Nephron progenitor cell (in vitro differentiated cells): Measurements from ENCODE around the gene C8G.
A peak's percentile ranks its signal among the peaks of the same experiment; 100 is the strongest.

ENCODE experiments used
- DNase-seq: peaks from one replicate; pipeline ENCODE4 v3.0.0; 2021
- H3K27ac Mint-ChIP-seq: 2 replicates; pipeline ENCODE4 v1.8.0; 2021; ENCODE audit warnings: mild to moderate bottlenecking, moderate library complexity, mixed read lengths
- H3K27me3 Mint-ChIP-seq: 2 replicates; pipeline ENCODE4 v1.8.0; 2021; ENCODE audit warnings: mild to moderate bottlenecking, low read depth, mixed read lengths; ENCODE audit not compliant: poor library complexity
- H3K36me3 Mint-ChIP-seq: 2 replicates; pipeline ENCODE4 v1.8.0; 2021; ENCODE audit warnings: low read depth, mixed read lengths
- H3K4me1 Mint-ChIP-seq: 2 replicates; pipeline ENCODE4 v1.8.0; 2021; ENCODE audit warnings: mixed read lengths
- H3K4me3 Mint-ChIP-seq: 2 replicates; pipeline ENCODE4 v1.8.0; 2021; ENCODE audit warnings: mild to moderate bottlenecking, moderate library complexity, mixed read lengths
- H3K9me3 Mint-ChIP-seq: 2 replicates; pipeline ENCODE4 v1.8.0; 2021; ENCODE audit warnings: mild to moderate bottlenecking, moderate library complexity, mixed read lengths
- TF ChIP-seq, protein P1 (sequence below): fragments of 200-600 bp; sonication (generic); IDR thresholded peaks from 2 replicates; pipeline ENCODE4 v1.5.0; 2021; ENCODE audit warnings: antibody characterized with exemption

Gene C8G

DNA sequence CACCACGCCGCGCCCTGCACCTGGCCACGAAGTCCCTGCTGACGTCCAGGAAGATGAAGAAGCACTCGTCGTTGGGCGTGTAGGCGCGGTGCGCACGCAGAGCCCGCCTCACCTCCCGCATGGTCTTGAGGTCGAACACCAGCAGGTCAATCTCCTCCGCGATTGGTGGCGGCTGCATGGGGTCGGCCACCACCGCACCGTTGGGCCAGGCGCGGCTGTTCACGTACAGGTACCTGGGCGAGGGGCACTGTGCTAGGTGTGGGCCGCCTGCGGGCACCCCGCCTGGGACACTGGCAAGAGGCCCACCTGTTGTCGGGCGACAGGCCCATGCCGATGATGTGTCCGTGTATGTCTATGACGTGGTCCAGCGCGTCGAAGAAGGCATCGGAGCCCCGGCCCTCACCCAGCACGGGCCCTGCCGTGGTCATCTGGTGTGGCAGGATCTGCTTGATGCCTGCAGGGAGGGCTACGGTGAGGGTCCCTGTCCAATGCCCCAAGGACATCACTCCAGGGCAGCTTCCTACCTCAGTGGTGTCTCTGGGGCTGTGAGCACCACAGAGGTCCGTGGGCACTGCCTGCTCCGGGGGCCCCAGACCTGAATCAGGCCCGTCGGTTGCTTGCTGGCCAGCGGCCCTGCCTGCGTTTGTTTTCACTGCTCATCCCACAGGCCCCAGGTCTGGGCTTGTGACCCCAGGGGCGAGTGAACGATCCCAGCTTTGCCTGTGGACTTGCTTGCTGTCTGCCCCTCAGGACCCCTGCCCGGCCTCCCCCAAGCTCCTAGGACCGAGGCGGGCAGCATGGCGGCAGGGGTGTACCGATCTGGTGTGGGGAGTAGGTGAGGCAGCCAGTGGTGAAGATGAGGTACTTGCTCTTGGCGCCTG is 3.6 kb upstream of the C8G start:
- no peaks in the 10 kb centered on the region for H3K27me3 Mint-ChIP-seq
- H3K4me1 Mint-ChIP-seq, result peaks cover 4% of the 10 kb centered on the region
- TF ChIP-seq, protein P1, sequence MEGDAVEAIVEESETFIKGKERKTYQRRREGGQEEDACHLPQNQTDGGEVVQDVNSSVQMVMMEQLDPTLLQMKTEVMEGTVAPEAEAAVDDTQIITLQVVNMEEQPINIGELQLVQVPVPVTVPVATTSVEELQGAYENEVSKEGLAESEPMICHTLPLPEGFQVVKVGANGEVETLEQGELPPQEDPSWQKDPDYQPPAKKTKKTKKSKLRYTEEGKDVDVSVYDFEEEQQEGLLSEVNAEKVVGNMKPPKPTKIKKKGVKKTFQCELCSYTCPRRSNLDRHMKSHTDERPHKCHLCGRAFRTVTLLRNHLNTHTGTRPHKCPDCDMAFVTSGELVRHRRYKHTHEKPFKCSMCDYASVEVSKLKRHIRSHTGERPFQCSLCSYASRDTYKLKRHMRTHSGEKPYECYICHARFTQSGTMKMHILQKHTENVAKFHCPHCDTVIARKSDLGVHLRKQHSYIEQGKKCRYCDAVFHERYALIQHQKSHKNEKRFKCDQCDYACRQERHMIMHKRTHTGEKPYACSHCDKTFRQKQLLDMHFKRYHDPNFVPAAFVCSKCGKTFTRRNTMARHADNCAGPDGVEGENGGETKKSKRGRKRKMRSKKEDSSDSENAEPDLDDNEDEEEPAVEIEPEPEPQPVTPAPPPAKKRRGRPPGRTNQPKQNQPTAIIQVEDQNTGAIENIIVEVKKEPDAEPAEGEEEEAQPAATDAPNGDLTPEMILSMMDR, result no peak
- no peaks in the 10 kb centered on the region for H3K9me3 Mint-ChIP-seq
- no peak overlapping the region for H3K4me3 Mint-ChIP-seq
- H3K27ac Mint-ChIP-seq, result no peak overlapping the region
- DNase-seq, result no peak
- peaks cover 27% of the 10 kb centered on the region for H3K36me3 Mint-ChIP-seq

DNA sequence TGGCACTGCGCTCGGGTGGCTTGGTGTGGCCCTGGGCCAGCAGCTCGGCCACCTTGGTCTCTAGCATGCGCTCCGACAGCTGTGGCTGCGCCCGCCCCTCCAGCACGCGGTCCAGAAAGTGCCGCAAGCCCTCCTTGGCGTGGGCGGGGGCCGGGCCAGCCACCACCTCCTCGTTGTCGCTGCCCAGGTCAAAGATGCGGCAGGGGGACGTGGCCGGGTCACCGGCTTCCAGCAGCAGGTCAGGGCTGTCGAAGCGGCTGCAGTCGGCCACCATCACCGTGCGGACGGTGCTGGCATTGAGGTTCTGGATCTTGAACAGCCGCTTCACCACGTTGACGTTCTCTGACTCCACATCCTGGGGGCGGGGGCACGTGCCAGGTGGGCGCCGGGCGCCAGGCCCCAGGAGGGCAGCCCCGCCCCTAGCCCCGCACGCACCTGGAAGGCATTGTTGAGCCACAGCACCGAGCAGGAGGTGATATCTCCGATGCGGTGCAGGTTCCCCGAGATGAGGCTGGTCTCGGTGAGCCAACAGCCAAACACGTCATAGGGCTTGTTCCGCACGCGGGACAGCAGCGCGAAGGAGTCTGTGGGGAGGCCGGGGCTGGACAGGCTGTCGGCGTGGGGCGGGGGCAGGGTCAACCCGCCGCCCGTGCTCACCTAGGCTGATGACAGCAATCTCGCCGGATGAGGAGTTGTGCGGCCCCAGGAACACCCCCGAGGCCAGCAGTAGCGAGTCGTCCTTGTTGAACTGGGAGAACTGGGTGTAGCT is 2.7 kb upstream of the C8G start:
- H3K9me3 Mint-ChIP-seq, result no peaks in the 10 kb centered on the region
- peaks cover 21% of the 10 kb centered on the region for H3K36me3 Mint-ChIP-seq
- DNase-seq, result no peak
- H3K27me3 Mint-ChIP-seq, result no peaks in the 10 kb centered on the region
- no peak overlapping the region for H3K4me3 Mint-ChIP-seq
- no peak overlapping the region for H3K27ac Mint-ChIP-seq
- H3K4me1 Mint-ChIP-seq, result peaks cover 4% of the 10 kb centered on the region
- TF ChIP-seq, protein P1, result no peak

DNA sequence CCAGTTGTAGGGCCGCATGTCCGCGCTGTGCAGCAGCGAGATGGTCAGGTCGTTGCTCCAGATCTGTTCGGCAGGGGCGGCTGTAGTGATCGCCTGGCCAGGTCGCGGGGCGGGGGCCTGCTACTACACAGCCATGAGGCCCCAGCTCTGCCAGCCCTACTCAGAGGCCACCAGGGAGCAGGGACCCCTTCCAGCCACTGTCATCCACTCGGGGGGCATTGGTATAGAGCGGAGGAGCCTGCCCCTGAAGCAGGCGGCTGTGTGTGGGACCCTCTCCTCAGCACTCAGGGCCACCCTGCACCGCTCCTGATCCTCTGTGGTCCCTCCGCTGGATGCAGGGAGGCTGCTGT is 2.2 kb upstream of the C8G start:
- peaks cover 15% of the 10 kb centered on the region for H3K36me3 Mint-ChIP-seq
- H3K27me3 Mint-ChIP-seq, result no peaks in the 10 kb centered on the region
- TF ChIP-seq, protein P1, result no peak
- H3K4me3 Mint-ChIP-seq, result peak overlapping the region; percentile 64
- H3K4me1 Mint-ChIP-seq, result peaks cover 4% of the 10 kb centered on the region
- no peaks in the 10 kb centered on the region for H3K9me3 Mint-ChIP-seq
- H3K27ac Mint-ChIP-seq, result no peak overlapping the region
- no peak for DNase-seq

DNA sequence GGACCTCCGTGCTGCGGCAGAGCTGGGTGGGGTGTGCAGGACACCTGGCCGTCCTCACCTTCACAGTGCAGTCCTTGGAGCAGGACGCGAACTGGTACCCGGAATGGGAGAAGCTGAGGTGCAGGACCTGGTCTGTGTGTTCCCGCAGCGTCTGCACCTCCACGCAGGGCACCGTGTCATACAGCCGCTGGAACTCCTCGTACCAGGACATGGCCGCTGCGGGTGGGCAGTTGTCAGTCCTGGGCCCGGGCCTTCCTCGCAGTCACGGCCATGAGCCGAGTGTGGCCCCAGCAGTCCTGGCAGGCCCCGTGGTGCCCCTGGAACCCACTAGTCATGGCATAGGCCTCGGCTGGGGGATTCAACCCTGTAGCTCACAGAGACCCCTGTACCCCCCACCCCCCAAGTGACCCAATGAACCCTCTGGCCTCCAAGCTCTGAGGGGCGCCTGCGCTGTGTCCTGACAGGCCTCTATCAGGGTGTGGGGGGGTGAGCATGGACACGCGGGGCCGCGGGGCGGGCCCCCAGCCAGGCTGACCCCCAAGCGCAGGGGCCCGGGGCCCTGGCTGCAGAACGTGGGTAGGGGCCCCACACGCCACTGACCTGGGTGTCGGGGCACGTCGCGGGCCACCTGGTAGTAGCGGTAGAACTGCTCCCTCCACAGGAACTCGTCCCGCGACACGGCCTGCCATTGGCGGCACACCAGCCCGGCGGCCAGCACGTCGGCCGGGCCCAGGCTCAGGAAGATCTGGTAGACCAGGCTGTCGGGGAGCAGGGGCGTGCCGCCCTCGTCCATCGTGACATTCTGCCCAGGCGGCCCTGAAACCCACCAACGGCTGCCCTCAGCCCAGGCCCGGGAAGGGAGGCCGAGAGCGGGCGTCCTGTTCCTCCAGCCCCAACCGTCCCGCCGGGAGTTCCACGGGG is 1.5 kb upstream of the C8G start:
- H3K4me3 Mint-ChIP-seq, result peak overlapping the region; percentile 78
- H3K4me1 Mint-ChIP-seq, result peaks cover 4% of the 10 kb centered on the region
- TF ChIP-seq, protein P1, result no peak
- peaks cover 6% of the 10 kb centered on the region for H3K27me3 Mint-ChIP-seq
- H3K9me3 Mint-ChIP-seq, result no peaks in the 10 kb centered on the region
- peaks cover 12% of the 10 kb centered on the region for H3K36me3 Mint-ChIP-seq
- no peak overlapping the region for H3K27ac Mint-ChIP-seq
- peak; percentile 56 for DNase-seq

DNA sequence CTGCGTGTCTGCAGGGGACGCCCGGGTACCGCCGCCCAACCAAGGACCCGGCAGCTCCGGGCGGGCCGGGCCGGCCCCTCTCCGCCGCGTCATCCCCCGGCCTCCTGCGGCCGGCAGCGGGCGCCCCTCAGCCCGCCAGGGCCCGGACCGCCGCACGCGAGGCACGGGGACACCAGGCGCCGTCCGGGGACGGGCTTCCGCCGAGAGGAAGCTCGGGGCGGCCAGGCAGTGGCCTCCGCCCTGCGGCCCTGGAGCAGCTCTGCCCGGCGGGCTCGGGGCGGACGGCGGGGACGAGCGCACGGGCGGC is 878 bp upstream of the C8G start:
- Mint-ChIP-seq H3K4me1 (peaks cover 4% of the 10 kb centered on the region), H3K27ac (no peak overlapping the region), H3K4me3 (peak overlapping the region; percentile 78), H3K36me3 (peaks cover 5% of the 10 kb centered on the region), H3K9me3 (no peaks in the 10 kb centered on the region), H3K27me3 (peaks cover 10% of the 10 kb centered on the region)
- no peak for DNase-seq
- TF ChIP-seq, protein P1, result no peak
